ENCODE measurements around the gene ANXA11. TPM values are rescaled to one million over a fixed set of nuclear protein-coding genes. Genes with fewer than 3 reads are reported as not detected.
"Not testable (repeated sequence)": the region's sequence is repeated elsewhere in the genome, so short reads cannot be mapped to it uniquely, and the experiment has no call there.

Gene ANXA11
- total RNA-seq, 4 donors from 2014 or later: 103 to 148 (median 121) TPM

DNA sequence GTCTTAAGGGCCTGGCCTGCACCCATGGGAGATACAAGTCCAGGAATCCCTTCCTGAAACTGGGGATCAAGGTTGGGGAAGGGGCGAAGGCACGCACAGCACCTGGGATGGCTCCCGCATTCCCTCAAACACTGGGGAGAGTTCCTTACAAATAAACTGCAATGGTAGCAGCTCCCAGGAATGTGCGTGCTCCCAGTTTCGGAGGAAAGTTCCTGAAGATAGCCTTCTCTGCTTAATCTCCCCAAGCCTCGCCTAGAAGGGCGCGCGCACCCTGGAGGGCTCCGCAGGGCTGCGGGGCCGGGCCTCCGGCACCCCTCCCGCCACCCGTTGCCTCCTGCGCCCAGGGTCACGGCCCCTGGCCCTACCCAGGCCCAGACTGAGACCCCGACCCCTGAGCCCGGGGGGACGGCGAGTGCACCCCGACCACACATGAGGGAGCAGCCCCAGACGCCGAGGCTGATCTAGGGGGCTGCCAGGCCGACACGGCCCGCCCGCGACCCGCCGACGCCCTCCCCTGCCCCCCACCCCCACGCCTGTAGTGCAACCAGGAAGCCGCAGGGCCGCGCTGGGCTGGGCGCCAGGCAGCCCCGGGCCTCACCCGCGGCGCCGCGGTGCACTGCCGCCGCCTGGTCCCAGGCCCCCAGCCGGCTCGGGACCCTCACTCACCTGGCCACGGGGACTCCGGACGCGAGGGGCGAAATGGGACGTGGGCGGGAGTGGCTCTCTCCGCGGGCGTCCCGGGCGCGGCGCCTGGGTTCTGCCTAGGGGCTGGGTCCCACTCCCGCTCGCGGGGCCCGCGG lies 460 bp downstream of the ANXA11 start:
- no peak for TF ChIP-seq CTCF (IDR thresholded peaks at IDR 0.05)
- ATAC-seq (ENCODE audit: low FRiP score) (peak; percentile 42), DNase-seq (ENCODE audit: low spot score) (no peak)

DNA sequence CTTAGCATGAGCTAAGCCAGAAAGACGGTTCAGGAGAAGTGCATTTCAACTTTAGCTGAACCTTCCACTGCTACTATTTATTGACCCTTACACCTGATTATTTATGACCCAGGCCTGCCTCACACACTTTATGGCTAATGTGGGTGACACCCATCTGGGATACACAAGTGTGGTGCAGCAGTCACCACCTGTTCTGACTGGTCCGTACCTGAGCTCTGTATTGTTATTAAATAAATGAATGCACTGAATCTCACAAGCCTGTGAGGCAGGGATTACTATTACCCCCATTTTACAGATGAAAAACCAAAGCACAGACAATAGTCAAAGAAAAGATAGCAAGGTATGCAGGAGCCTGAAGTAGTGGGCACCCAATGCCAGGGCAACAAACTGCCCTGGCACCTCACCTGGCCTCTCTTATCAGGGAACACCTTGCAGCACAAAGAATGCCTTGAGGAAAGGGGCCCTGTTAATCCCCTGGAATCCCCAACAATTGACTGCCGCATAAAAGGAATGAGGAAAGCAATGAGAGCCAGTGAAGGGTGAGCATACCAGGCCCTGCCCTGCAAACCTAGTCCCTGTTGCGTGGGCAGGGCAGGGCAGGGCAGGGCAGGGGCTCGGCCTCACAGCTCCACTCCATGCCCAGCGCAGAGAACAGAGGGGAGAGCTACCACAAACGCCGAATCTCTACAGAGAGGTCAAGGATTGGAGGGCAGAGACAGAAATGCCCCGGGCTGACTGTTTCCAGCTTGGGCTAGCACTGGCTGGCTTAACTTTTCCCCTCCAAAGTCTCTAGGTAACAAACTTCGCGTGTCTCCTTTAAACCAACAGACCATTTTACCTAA lies 1.3 kb downstream of the ANXA11 start:
- DNase-seq (ENCODE audit: low spot score) (no peak), ATAC-seq (ENCODE audit: low FRiP score) (peak; percentile 39)
- TF ChIP-seq CTCF (IDR thresholded peaks at IDR 0.05): no peak

DNA sequence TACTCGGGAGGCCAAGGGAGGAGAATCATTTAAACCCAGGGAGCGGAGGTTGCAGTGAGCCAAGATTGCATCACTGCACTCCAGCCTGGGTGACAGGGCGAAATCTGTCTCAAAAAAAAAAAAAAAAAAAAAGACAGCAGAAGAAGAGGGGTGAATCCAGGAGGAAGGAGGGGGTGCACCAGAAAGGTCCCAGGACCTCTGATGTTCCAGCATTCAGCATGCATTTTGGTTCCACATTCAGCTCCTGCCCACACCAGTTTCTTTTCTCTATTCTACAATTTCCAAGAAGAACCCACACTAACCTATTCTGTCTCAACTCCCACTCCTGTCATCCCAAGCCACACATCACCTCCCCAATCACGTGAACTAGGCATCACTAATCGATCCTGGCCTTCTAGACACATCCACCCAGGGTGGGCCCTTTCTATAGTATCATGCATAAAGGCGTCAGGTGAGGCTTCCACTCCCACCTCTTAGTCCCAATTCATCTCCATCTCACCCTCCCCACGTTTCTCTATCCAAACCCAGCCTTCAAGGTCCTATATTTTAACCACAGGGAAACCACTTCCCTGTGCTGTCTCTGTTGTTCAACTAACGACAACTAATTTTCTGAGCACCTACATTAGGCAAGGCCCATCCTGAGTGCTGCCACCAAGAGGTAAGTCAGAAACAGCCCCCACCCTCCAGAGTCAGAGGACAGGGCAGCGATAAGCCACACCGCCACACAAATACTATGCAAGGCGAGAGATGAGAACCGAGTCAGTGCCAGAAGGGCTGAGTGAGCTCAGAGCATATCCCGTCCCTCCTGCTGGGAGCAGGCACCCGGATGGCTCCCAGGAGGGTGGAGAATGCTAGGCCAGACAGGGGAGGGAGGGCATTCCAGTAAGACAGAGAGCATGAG lies 2.2 kb downstream of the ANXA11 start:
- no peak for DNase-seq (ENCODE audit: low spot score)
- peak; percentile 33 for ATAC-seq (ENCODE audit: low FRiP score)
- no peak for TF ChIP-seq CTCF (IDR thresholded peaks at IDR 0.05)

DNA sequence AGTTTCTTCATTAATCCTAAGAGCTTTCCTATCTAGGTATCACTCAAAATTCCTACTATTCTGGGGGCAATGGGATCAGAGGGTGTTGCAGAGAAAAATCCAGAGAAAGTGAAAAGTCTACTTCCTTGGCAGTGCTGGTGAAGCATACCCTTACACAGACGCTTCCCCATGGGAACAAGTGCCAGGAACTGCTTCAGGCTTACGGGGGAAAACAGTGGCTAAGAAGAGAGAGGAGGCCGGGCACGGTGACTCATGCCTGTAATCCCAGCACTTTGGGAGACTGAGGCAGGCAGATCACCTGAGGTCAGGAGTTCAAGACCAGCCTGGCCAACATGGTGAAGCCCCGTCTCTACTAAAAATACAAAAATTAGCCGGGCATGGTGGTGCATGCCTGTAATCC lies 2.8 kb downstream of the ANXA11 start:
- not testable (repeated sequence) for DNase-seq (ENCODE audit: low spot score); ATAC-seq (ENCODE audit: low FRiP score)

DNA sequence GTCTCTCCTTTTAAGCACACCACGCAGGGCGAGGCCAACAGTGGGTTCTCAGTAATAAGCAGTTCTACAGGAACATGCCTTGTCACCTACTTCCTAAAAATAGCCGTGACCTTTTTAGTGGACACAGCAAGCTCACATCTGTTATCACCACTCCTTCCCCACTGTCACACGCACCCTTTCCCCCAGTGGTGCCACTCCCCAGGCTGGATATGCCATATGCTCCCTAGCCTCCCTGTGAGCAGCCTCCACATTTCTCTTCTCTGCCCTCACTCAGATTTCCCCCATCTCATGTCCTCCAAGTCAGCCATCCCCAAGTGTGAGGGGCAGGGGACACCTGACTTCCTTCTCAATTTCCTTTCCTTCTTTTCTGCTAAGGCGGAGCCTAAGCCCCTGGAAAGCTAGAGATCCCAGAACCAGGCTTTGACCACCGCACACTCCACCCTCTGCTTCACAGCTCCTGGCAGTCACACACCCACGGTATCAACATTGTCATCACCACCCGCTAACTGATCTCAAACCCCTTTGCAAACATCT lies 3.7 kb downstream of the ANXA11 start:
- DNase-seq (ENCODE audit: low spot score): no peak
- TF ChIP-seq CTCF (IDR thresholded peaks at IDR 0.05): no peak
- no peak for ATAC-seq (ENCODE audit: low FRiP score)

- DNase-seq (ENCODE audit: low spot score) (no peak), ATAC-seq (ENCODE audit: low FRiP score) (no peak)
- no peak for TF ChIP-seq CTCF (IDR thresholded peaks at IDR 0.05)
Measured at GRCh38 chr10:80200687-80201086, 4.7 kb downstream of the ANXA11 start.

Data from omental fat pad (tissue), 4 donors.